ENCODE data around the gene GHRH.

The GHRH gene

GRCh38 chr20:37260923-37261322 lies 691 bp downstream of the GHRH start:
- no peak for DNase-seq

- DNase-seq = no peak
Measured at GRCh38 chr20:37259865-37260264, 1.7 kb downstream of the GHRH start.

GRCh38 chr20:37259031-37259430 lies 2.6 kb downstream of the GHRH start:
- no peak for DNase-seq

- no peak for DNase-seq
Measured at GRCh38 chr20:37257988-37258387, 3.6 kb downstream of the GHRH start.

GRCh38 chr20:37257530-37257929 lies 4.1 kb downstream of the GHRH start:
- DNase-seq = no peak

- DNase-seq = no peak
Measured at GRCh38 chr20:37256286-37256685, 5.3 kb downstream of the GHRH start.

GRCh38 chr20:37254114-37254878 lies 7.3 kb downstream of the GHRH start:
- DNase-seq = no peak

GRCh38 chr20:37253087-37253486 lies 8.5 kb downstream of the GHRH start:
- no peak for DNase-seq

- DNase-seq = no peak
Measured at GRCh38 chr20:37251825-37252477, 9.7 kb downstream of the GHRH start.

GRCh38 chr20:37249304-37249703 lies 12.3 kb downstream of the GHRH start:
- no peak for DNase-seq

GRCh38 chr20:37247547-37247946 lies 14.1 kb downstream of the GHRH start:
- no peak for DNase-seq

- no peak for DNase-seq
Measured at GRCh38 chr20:37246736-37247135, 14.9 kb downstream of the GHRH start.

- no peak for DNase-seq
Measured at GRCh38 chr20:37245216-37246150, 16.1 kb downstream of the GHRH start.

GRCh38 chr20:37244572-37244957 lies 17.0 kb downstream of the GHRH start:
- DNase-seq = no peak

- no peak for DNase-seq
Measured at GRCh38 chr20:37243937-37244571, 17.6 kb downstream of the GHRH start.

GRCh38 chr20:37243076-37243936 lies 18.3 kb downstream of the GHRH start:
- no peak for DNase-seq

- DNase-seq = no peak
Measured at GRCh38 chr20:37242503-37242902, 19.1 kb downstream of the GHRH start.

GRCh38 chr20:37240337-37241067 lies 21.1 kb downstream of the GHRH start:
- no peak for DNase-seq

- DNase-seq = no peak
Measured at GRCh38 chr20:37238935-37239451, 22.6 kb downstream of the GHRH start.

- no peak for DNase-seq
Measured at GRCh38 chr20:37238426-37238825, 23.2 kb downstream of the GHRH start.

- DNase-seq = no peak
Measured at GRCh38 chr20:37237656-37238055, 24.0 kb downstream of the GHRH start.
